ENCODE data around the gene SMARCAL1. TPM values are rescaled to one million over a fixed set of nuclear protein-coding genes. Genes with fewer than 3 reads are reported as not detected.
"Not testable (repeated sequence)": the region's sequence is repeated elsewhere in the genome, so short reads cannot be mapped to it uniquely, and the experiment has no call there.

Gene SMARCAL1
- total and polyA plus RNA-seq, 2 donors (not counting 1 experiment from before 2014, with no cell fraction given), result 20.2 to 46.7 TPM

DNA sequence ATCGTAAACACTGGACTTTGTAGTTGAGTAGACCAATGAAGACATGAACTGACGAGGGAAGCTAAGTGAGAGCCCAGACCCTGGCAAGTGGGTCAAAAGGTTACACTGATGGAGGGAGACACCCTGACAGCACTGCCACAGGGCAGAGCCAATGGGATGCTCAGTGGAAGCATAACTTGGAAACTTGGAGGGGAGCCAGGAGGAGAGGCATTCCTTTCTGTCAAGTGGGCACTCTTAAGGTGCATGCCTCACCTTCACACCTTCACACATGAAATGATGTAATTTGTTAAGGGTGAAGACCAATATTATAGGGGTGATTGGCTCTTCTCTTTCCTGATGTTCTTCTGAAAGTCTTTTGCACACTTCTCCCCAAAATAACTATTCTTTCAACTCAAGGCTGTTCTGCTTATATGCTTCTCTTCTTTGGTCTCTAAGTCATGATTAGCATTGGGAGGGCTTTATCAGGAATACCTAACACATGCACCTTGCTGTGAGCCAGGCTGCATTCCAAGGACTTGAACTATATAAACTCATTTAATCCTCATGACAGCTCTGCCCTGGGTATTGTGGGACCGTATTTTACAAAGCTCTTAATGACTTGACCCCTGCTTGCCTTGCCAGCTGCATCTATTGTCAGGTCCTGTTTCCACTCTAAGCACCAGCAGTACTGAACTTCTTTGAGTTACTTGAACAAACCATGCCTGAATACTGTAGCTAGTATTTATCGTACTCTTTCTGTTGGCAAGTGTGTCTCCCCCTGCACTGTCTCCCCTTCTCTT is 105.4 kb downstream of the SMARCAL1 start:
- Mint-ChIP-seq H3K9me3 (ENCODE audit: insufficient read depth) (no peaks in the 10 kb centered on the region), H3K4me3 (no peak overlapping the region), H3K27me3 (no peaks in the 10 kb centered on the region), H3K4me1 (no peaks in the 10 kb centered on the region), H3K27ac (no peak overlapping the region)
- no peaks in the 10 kb centered on the region for H3K4me1 ChIP-seq (ENCODE audit: control insufficient read depth in 2 of 2, insufficient read depth in 2 of 2, low read length in 2 of 2)
- H3K9me3 ChIP-seq (ENCODE audit: control extremely low read depth in 1 of 3, control insufficient read depth in 2 of 3, insufficient read depth in 1 of 3, low read length in 2 of 3), result no peaks in the 10 kb centered on the region
- DNase-seq (no peak), ATAC-seq (ENCODE audit: low read depth) (no peak)
- H3K79me2 ChIP-seq (ENCODE audit: control insufficient read depth, insufficient read depth, low read length), result no peaks in the 10 kb centered on the region
- ChIA-PET CTCF (interaction anchor here (0.8 to 3.8 kb wide), 9 partner anchors 8 to 1195 kb away, joined by 3 to 32 read pairs (median 4); no protein-coding TSS in a partner anchor), POLR2A (no interaction called here)
- H3K27me3 ChIP-seq (replicated peaks in 1 of 4; ENCODE audit: control extremely low read depth in 1 of 4, control insufficient read depth in 3 of 4, insufficient read depth in 4 of 4, low read length in 3 of 4), result no peaks in the 10 kb centered on the region
- H3K36me3 ChIP-seq (replicated peaks in 1 of 2; ENCODE audit: control extremely low read depth in 1 of 2, control insufficient read depth in 1 of 2, extremely low read depth in 1 of 2, insufficient read depth in 2 of 2, low read length in 1 of 2), result no peaks in the 10 kb centered on the region
- H4K20me1 ChIP-seq (ENCODE audit: control insufficient read depth, insufficient read depth, low read length, poor library complexity, severe bottlenecking), result no peaks in the 10 kb centered on the region
- no peak overlapping the region for H3K9ac ChIP-seq (ENCODE audit: low read length)
- H3K27ac ChIP-seq (ENCODE audit: low read length in 2 of 2), result no peak overlapping the region
- TF ChIP-seq, protein P1, sequence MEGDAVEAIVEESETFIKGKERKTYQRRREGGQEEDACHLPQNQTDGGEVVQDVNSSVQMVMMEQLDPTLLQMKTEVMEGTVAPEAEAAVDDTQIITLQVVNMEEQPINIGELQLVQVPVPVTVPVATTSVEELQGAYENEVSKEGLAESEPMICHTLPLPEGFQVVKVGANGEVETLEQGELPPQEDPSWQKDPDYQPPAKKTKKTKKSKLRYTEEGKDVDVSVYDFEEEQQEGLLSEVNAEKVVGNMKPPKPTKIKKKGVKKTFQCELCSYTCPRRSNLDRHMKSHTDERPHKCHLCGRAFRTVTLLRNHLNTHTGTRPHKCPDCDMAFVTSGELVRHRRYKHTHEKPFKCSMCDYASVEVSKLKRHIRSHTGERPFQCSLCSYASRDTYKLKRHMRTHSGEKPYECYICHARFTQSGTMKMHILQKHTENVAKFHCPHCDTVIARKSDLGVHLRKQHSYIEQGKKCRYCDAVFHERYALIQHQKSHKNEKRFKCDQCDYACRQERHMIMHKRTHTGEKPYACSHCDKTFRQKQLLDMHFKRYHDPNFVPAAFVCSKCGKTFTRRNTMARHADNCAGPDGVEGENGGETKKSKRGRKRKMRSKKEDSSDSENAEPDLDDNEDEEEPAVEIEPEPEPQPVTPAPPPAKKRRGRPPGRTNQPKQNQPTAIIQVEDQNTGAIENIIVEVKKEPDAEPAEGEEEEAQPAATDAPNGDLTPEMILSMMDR (IDR thresholded peaks at IDR 0.05), result no peak
- TF ChIP-seq EZH2 (IDR thresholded peaks at IDR 0.05; ENCODE audit: borderline replicate concordance, insufficient read depth, low read depth, low read length, poor library complexity, severe bottlenecking), result no peak
- H3K4me3 ChIP-seq (ENCODE audit: control extremely low read depth in 1 of 5, extremely low read depth in 1 of 5, insufficient read depth in 1 of 5, low read depth in 2 of 5, low read length in 4 of 5), result no peak overlapping the region
- H2AFZ ChIP-seq (ENCODE audit: insufficient read depth, low read depth, low read length, poor library complexity, severe bottlenecking), result no peak overlapping the region
- intact Hi-C loops (cut with micrococcal nuclease), result loop anchor here (2.0 to 5.0 kb wide), 2 partner anchors 995 to 1195 kb away; no protein-coding TSS in a partner anchor
- WGBS (ENCODE audit: insufficient coverage), result 100% methylated on average over 2 of the region's 4 CpGs
- no peak overlapping the region for H3K4me2 ChIP-seq (replicated peaks; ENCODE audit: low read depth, low read length, poor library complexity, severe bottlenecking)

DNA sequence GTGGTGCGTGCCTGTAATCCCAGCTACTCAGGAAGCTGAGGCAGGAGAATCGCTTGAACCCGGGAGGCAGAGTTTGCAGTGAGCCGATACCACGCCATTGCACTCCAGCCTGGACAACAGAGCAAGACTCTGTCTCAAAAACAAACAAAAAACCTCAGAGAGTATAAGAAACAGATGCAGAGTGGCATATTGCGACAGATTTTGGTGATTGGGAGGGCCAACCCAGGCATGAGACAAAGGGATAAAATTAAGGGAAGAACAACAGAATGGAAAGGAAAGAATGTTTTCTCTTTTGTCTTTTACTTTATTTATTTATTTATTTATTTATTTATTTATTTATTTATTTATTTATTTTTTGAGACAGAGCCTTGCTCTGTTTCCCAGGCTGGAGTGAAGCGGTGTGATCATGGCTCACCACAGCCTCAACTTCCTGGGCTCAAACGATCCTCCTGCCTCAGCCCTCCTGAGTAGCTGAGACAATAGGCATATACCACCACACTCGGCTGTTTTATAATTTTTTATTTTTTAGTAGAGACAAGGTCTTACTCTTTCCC is 106.4 kb downstream of the SMARCAL1 start:
- H4K20me1 ChIP-seq (ENCODE audit: control insufficient read depth, insufficient read depth, low read length, poor library complexity, severe bottlenecking); ATAC-seq (ENCODE audit: low read depth); H3K4me1 ChIP-seq (ENCODE audit: control insufficient read depth in 2 of 2, insufficient read depth in 2 of 2, low read length in 2 of 2); POLR2A ChIA-PET; H3K27me3 Mint-ChIP-seq; H3K36me3 ChIP-seq (replicated peaks in 1 of 2; ENCODE audit: control extremely low read depth in 1 of 2, control insufficient read depth in 1 of 2, extremely low read depth in 1 of 2, insufficient read depth in 2 of 2, low read length in 1 of 2); H3K27ac Mint-ChIP-seq; H3K9me3 ChIP-seq (ENCODE audit: control extremely low read depth in 1 of 3, control insufficient read depth in 2 of 3, insufficient read depth in 1 of 3, low read length in 2 of 3); H3K4me1 Mint-ChIP-seq; H3K9me3 Mint-ChIP-seq (ENCODE audit: insufficient read depth); H3K4me3 Mint-ChIP-seq; H2AFZ ChIP-seq (ENCODE audit: insufficient read depth, low read depth, low read length, poor library complexity, severe bottlenecking); H3K79me2 ChIP-seq (ENCODE audit: control insufficient read depth, insufficient read depth, low read length); H3K4me3 ChIP-seq (ENCODE audit: control extremely low read depth in 1 of 5, extremely low read depth in 1 of 5, insufficient read depth in 1 of 5, low read depth in 2 of 5, low read length in 4 of 5); H3K27me3 ChIP-seq (replicated peaks in 1 of 4; ENCODE audit: control extremely low read depth in 1 of 4, control insufficient read depth in 3 of 4, insufficient read depth in 4 of 4, low read length in 3 of 4); H3K9ac ChIP-seq (ENCODE audit: low read length); DNase-seq; H3K27ac ChIP-seq (ENCODE audit: low read length in 2 of 2); H3K4me2 ChIP-seq (replicated peaks; ENCODE audit: low read depth, low read length, poor library complexity, severe bottlenecking): not testable (repeated sequence)
- intact Hi-C loops (cut with micrococcal nuclease), result loop anchor here (2.0 to 5.0 kb wide), 2 partner anchors 994 to 1194 kb away; no protein-coding TSS in a partner anchor
- WGBS (ENCODE audit: insufficient coverage), result 93% methylated on average over 3 of the region's 9 CpGs
- CTCF ChIA-PET, result interaction anchor here (0.8 to 3.8 kb wide), 9 partner anchors 9 to 1194 kb away, joined by 3 to 32 read pairs (median 4); partner anchors contain the start of gene RPL37A

Measured in B cell (primary cell).